Measurements from ENCODE around the gene CD2.

DNA sequence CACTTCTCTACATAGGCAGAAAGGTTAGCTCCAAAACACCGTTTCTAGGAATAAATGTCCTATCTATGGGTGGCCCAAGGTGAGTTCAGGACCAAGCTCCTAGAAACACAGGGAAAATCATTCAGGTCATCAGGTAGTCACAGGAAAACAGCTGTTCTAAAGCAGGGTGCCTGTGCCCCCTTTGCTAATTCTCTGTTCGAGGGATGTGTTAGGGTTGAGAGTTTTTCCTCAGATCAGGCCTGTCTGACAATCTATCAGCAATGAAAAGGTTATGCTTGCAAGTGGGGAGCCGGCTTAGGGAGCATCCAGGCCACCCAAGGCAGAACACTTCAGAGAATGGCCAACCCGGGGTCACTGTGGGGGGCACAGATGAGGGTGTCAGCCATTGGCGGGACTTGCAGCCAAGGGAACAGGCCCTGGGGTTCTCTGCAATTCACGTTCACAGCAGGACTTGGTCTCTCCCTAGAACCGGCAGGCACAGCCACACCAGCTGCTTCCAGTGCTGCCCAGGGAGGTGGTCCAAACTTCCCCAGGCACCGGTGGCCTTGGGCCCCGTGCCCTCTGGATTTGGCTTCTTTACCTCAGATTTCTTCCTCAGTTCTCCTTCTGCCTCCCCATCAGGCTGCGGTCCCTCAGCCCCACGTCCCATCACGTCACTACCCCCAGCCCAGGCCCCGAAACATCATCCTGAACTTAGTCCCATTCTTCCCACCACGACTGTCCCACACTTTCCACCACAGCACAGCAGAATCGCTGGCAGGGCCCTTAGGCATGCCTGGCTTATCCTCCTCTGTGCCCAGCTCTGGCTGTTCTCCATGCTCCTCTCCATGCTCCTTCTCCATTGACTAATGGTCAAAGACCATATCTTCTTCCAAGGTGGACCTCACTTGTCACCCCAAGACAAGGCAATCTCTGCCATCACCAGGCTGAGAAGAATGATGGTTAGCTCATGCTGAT is 11.0 kb downstream of the CD2 start:
- no peak for TF ChIP-seq POLR2A (IDR thresholded peaks at IDR 0.05)
- TF ChIP-seq, protein P1, sequence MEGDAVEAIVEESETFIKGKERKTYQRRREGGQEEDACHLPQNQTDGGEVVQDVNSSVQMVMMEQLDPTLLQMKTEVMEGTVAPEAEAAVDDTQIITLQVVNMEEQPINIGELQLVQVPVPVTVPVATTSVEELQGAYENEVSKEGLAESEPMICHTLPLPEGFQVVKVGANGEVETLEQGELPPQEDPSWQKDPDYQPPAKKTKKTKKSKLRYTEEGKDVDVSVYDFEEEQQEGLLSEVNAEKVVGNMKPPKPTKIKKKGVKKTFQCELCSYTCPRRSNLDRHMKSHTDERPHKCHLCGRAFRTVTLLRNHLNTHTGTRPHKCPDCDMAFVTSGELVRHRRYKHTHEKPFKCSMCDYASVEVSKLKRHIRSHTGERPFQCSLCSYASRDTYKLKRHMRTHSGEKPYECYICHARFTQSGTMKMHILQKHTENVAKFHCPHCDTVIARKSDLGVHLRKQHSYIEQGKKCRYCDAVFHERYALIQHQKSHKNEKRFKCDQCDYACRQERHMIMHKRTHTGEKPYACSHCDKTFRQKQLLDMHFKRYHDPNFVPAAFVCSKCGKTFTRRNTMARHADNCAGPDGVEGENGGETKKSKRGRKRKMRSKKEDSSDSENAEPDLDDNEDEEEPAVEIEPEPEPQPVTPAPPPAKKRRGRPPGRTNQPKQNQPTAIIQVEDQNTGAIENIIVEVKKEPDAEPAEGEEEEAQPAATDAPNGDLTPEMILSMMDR (IDR thresholded peaks at IDR 0.05) = no peak

Measured in tibial nerve (tissue), 3 donors.